NCI-H748 treated with DMSO at 0.1 percent for 48 hours (cell line): Measurements from ENCODE around the gene EGFL6.
"Not testable (repeated sequence)": the region's sequence is repeated elsewhere in the genome, so short reads cannot be mapped to it uniquely, and the experiment has no call there.

ENCODE experiments used
- DNase-seq: peaks from one replicate; lab custom pipeline; 2025; lab: John Stamatoyannopoulos, UW

EGFL6 gene

DNA sequence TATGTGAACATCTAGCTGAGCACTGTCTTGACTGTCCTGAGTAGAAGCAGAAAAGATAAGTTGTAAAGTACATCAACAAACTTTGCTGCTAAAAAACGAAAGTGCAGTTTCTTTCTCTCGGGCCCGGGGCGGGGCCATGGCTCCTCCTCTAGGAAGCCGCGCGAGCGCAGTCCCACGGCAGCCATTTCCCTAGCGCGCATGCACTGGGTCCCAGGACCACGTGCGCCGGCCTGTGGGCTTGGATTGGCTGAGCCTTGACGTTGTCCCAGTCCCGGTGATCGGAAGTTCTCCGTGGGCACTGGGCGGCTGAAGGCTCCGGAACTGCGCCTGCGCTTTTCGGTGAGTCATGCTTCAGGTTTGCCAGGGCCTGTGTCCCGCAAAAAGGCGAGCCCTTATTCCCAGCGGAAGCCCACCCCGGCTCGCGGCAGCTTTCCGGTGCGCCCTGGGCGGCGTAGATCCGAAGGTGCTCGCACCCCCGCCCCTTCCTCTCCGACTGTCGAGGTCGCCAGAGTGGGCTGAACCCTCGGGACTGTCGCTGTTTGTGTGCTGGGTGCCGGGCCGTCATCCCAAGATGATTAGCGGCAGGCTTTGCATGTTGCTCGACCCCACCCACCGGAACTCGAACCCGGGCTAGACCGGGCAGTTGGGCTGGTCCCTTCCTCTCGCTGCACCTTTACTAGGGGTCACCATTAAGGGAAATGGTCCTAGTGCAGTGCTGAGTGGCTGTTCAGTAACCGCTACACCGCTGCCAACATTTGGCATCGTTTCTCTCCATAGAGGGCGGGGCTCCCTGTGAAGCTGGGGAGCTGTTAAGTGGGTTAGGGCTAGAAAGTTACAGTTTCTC lies 83.7 kb downstream of the EGFL6 start, which contains the start of gene TCEANC:
Gene TCEANC (plus strand): TSS at position 292 of the 844 bp plus-strand sequence. CDS start 9,368 bp downstream, outside the sequence.
- DNase-seq: peak; percentile 84

DNA sequence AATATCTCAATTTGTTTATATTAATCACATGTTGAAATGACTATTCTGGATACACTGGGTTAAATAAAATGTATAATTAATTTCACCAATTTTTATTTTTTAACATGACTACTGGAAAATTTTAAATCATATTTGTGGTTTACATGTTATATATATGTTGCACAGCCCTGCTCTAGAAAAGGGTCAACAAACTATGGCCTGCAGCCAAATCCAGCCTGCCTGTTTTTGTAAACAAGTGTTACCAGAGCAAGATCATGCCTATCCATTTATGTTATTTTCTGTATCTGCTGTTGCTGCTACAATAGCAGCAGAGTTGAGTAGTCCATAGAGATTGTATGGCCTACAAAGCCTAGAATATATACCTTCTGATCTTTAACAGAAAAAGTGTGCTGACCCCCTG lies 84.7 kb downstream of the EGFL6 start:
- DNase-seq: no peak

DNA sequence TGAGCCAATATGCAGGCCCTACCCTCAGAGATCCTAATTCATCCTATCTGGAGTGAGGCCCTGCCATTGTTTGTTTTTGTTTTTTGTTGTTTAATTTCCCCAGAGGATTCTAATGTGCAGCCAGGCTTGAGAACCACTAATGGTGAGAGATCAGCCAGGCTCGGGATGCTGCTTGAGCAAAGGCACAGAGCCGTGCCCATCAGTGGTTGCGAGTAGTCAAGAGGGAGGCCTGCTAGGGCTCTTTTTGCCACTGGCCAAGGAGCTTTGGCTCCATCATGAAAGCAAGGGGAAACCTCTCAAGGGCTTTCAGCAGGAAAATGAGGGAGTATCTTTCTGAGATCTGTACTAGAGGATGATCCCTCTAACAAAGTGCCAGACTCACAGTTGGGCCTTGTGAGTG lies 86.3 kb downstream of the EGFL6 start:
- DNase-seq: no peak

DNA sequence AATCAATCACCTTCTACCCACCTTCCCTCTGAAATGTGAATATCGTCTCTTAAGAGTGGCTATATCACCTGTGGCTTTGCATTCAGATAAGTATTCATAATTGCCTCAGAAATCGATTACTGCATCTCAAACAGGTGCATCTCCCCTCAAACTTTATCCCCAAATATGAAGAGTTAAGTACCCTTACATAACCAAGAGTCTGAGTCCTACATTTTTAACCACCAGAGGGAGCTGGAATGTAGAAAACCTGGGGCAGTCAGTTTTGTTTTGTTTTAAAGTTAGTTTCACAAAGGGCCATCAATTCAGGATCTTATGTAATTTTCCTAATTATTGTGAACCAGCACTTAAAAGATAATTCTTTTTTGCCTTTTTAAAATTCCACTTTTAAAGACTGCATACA lies 89.2 kb downstream of the EGFL6 start:
- no peak for DNase-seq

DNA sequence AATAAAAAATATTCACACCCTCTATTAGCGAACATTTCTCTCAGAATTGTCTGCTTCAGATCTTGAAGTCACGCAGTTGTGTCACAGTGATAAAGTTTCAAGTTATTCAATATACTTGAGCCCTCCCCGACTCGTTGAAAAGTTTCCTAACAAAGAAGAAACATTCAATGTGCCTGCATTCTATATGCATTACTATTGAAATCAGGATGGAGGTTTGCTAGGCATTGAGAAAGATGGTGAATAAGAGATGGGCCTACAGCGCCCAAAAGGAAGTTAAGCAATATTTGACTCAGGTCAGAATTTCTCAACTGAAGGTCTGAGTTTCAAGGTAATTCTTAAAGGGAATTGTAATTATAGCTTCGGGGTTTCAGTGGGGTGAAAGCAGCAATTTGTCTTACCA lies 89.7 kb downstream of the EGFL6 start:
- no peak for DNase-seq

DNA sequence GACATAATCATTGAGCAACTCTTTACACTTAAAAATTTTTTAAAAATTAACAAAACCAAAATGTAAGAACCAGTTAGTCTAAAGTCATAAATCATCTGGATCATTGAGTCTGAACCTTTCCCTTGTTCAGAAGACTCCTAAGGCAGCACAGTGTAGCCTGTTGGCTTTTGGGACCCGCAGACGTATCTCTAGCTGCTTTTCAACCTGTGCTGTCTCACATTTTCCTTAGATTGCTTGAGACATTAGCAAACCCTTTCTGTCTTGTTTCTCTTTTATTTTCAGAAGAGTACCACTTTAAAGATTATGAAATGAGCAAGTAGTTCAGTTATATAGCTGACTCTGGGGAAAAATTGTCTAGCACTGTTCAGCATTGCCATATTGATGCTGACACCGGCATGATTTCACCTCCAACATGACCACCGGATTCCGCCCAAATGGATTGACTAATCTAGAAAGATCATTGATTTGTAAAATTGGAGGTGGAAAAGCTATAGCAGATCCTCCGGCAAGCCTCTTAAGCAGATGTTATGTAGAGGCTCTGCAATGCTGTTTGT lies 92.4 kb downstream of the EGFL6 start:
- DNase-seq: no peak

DNA sequence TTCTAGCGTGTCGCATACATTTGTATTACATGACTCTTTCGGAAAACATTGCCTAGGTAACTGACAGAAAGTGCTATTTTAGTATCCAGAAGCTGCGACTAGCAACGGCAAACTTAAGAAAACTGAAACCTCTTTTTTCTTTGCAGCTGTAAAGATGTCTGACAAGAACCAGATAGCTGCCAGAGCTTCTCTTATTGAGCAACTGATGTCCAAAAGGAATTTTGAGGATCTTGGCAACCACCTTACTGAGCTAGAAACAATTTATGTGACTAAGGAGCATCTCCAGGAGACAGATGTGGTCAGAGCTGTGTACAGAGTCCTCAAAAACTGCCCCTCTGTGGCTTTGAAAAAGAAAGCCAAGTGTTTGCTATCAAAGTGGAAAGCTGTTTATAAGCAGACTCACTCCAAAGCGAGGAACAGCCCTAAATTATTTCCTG lies 93.0 kb downstream of the EGFL6 start:
- DNase-seq: no peak

DNA sequence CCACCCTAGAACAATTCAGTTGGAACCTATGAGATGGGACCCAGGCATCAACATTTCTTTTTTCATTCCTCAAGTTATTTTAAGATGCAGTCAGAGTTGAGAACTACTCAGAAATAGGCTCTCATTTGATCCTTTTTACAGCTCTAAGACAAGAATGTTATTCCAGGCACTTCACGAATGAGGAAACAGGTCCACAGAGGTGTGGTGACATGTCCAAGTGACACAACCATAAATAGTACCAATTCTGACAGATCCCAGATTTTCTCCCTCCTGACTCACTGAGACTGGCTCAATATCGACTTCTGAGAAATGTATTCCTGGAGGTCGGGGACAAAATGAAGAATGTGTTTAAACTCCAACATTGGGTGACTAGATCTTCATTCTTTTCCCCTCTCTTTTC lies 94.6 kb downstream of the EGFL6 start:
- no peak for DNase-seq

DNA sequence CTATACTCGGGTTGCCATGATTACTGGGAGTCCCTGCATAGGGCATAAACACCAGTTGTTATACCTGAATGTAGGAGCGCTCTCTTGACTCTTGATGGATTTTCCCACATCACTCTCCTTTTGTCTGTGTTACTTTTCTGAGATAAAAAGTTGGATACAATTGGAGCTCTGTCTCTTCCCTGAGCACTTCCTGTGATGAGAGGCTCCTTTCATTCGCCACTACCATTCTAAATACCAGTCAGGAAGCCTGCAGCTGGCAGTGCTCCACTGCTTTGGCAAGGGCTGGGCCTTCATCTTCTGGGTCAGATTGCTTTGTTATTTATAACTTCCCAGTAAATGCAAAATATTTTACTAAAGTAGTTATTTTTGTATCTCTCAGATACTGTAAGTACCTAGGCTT lies 97.4 kb downstream of the EGFL6 start:
- DNase-seq: no peak

DNA sequence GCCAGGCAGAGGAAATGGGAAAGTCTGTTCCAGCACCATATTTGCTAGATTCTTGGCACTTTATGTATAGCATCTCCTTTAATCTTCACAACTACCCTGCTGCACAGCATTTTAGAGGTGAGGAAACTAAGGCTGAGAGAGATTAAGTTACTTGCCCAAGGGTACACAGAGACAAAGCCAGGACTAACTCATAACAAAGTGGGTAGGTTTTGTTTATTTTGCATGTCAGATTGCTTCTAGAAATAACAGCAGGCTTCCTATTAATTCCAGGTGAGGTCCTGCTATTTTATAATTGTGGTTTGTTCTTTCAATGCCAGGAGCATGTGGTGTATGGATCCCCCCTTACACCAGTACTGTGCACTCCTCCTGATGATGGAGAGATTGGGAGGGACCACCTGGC lies 98.5 kb downstream of the EGFL6 start:
- no peak for DNase-seq

DNA sequence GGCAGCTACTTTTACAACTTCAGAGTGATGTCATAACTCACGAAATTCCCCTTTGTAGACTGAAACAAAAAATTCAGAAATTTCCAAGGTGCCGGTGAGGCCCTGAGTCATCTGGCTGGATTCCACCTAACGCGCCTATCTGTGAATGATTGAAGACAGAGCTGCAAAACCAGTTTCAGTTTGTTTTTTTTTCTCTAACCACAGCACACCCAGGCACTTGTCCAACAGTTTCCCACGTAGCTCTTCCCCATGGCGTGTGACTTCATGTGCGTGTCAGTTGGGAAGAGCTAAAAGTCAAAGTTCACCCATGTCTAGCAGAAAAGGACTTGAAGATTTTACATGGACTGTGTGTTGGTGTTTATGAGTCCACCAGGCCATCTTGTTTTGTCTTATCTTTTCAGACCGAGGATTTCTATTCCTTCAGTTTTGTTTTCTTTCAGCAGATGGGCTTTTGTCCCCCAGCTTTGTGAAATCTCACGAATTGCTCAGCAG lies 99.9 kb downstream of the EGFL6 start:
- no peak for DNase-seq

DNA sequence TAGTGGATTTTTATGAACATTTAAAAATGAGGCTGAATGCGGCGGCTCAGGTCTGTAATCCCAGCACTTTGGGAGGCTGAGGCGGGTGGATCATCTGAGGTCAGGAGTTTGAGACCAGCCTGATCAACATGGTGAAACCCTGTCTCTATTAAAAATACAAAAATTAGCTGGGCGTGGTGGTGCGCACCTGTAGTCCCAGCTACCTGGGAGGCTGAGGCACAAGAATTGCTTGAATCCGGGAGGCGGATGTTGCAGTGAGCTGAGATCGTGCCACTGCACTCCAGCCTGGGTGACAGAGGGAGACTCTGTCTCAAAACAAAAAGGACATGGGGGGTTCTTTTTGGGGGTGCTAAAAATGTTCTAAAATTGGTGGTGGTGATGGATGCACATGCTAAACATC lies 100.4 kb downstream of the EGFL6 start:
- DNase-seq: not testable (repeated sequence)

DNA sequence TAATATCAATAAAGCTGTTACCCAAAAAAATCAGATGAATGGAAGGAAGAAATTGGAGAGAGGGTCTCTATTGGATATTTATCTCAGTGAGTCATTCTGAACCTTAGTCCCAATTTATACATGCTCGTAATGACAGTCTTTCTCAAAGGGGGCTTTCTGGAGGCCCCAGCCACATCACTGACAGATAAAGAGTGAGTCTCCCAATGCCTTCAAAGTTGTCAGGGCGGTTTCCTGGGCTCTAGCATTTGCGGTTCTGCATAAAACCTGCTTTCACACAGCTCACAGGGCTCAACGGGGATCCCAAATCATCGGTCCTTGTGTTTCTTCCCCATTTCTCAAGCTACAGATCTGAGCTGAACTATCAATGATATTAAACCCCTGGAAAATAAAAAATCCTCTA lies 100.8 kb downstream of the EGFL6 start:
- DNase-seq: no peak

DNA sequence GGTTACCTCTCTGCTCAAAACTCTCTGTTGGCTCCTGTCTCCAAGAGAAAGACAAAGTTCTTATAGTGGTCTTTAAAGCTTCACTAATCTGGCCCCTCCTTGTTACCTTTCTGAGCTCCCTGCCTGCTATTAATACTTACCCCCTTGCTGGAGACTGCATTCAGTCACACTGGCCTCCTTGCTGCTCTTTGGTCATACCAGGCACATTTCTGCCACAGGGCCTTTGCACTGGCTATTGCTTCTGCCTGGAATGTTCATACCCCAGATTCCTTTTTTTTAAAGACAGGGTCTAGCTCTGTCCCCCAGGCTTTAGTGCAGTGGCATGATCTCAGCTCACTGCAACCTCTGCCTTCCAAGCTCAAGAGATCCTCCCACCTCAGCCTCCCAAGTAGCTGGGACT lies 103.6 kb downstream of the EGFL6 start:
- no peak for DNase-seq

DNA sequence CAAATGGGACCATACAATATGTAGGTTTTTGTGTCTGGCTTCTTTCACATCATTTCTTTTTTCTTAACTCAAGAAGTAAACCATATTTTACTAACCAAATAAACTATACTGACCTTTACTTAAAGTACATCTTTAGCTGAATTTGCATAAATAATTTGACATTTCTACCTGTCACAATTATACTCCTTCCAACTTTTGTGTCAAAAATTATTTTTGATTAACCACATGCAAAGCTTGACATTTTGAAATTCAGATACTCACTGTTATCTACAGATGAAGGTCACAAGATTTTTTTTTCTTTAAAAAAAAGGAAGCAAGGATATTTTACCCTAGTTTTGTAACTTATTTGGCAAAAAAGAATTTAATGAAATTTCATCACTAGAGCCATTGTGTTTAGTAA lies 107.5 kb downstream of the EGFL6 start:
- no peak for DNase-seq

DNA sequence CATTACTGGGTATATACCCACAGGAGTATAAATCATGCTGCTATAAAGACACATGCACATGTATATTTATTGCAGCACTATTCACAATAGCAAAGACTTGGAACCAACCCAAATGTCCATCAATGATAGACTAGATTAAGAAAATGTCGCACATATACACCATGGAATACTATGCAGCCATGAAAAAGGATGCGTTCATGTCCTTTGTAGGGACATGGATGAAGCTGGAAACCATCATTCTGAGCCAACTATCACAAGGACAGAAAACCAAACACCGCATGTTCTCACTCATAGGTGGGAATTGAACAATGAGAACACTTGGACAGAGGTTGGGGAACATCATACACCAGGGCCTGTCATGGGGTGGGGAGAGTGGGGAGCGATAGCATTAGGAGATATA lies 110.3 kb downstream of the EGFL6 start:
- DNase-seq: not testable (repeated sequence)

DNA sequence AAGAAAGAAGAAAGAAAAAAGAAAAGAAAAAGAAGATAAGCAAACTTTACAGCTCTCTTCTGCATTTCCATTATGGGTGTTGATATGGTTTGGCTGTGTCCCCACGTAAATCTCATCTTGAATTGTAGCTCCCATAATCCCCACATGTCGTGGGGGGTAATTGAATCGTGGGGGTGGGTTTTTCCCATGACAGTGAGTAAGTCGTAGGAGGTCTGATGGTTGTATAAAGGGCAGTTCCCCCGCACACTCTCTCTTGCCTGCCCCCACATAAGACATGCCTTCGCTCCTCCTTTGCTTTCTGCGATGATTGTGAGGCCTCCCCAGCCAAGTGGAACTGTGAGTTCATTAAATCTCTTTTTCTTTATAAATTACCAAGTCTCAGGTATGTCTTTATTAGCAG lies 112.2 kb downstream of the EGFL6 start:
- DNase-seq: no peak
